Kidney epithelial cell (primary cell): Measurements from ENCODE around the gene SLC26A8. TPM values are rescaled to one million over a fixed set of nuclear protein-coding genes. Genes with fewer than 3 reads are reported as not detected.
A peak's percentile ranks its signal among the peaks of the same experiment; 100 is the strongest.
"Not testable (repeated sequence)": the region's sequence is repeated elsewhere in the genome, so short reads cannot be mapped to it uniquely, and the experiment has no call there.

Experiments
- DNase-seq: peaks from one replicate; pipeline ENCODE4 v3.0.0-alpha.2; 2010; ENCODE audit warnings: low read depth
- H3K27me3 ChIP-seq: 2 replicates; pipeline ENCODE4 v1.6.0; 2011; ENCODE audit warnings: low read length; ENCODE audit not compliant: control insufficient read depth, insufficient read depth
- H3K36me3 ChIP-seq: 2 replicates; pipeline ENCODE4 v1.5.1; 2011; ENCODE audit warnings: low read length; ENCODE audit not compliant: control insufficient read depth, insufficient read depth
- H3K4me3 ChIP-seq: 2 replicates; pipeline ENCODE4 v1.5.1; 2011; ENCODE audit warnings: low read depth, mild to moderate bottlenecking, control low read depth, low read length
- total RNA-seq: library from RNA; depleted of rRNA; stranded (reverse); fragments of >200 nt; gene quantifications from 2 replicates; pipeline ENCODE4 v1.2.3, GENCODE V29; 2015
- TF ChIP-seq, protein P1 (sequence below): IDR thresholded peaks from 2 replicates; pipeline ENCODE4 v1.5.1; 2011; ENCODE audit warnings: mild to moderate bottlenecking, moderate library complexity, low read length, control low read depth, inconsistent platforms; ENCODE audit not compliant: insufficient read depth, poor library complexity, severe bottlenecking

Gene SLC26A8
- total RNA-seq, 1 donor from 2014 or later, result not detected

DNA sequence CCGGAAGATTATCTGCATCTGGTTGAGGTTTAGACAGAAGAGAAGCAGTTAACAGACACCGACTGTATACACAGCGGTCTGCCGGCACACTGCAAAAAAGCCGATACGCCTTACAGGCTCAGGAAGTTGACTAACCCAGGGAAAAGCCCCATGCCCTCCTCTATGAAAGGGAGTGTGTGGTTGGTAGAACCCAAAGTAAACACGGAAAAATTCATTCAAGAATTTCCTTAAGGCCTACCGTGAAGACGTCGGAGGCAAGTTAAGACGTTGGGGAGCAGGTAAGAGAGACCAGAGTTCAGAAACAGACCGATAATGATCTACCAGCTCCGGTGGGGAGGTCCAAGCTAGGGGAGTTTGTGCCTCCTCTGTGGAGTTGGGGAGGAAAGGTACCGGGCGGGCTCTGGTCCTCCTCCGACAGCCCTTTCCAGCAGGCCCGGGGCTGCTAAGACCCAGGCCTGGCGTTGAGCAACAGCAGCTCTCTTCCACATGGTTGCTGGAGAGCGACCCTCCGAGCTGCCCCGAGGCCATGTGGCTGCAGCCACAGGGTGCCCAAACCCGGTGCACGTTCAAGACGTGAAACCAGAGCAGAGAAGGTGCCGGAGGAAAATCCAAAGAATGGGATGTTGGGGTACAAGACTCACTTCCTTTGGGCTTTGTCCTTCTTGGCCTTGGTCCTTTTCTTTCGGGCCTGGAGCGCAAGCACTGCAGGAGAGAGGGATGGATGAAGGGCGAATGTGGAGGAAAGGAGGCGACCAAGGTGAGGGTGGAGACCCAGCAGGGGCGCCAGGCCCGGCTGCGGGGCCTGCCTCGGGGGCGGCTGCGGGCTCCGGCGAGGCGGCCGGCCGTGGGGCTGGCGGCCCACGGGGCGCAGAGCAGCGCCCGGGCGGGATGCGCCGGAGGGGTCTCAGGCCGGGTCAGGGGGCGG, 104.4 kb downstream of the SLC26A8 start:
- Histone ChIP-seq H3K36me3 (no peaks in the 10 kb centered on the region), H3K4me3 (peak overlapping the region; percentile 72), H3K27me3 (no peaks in the 10 kb centered on the region)
- TF ChIP-seq, protein P1, sequence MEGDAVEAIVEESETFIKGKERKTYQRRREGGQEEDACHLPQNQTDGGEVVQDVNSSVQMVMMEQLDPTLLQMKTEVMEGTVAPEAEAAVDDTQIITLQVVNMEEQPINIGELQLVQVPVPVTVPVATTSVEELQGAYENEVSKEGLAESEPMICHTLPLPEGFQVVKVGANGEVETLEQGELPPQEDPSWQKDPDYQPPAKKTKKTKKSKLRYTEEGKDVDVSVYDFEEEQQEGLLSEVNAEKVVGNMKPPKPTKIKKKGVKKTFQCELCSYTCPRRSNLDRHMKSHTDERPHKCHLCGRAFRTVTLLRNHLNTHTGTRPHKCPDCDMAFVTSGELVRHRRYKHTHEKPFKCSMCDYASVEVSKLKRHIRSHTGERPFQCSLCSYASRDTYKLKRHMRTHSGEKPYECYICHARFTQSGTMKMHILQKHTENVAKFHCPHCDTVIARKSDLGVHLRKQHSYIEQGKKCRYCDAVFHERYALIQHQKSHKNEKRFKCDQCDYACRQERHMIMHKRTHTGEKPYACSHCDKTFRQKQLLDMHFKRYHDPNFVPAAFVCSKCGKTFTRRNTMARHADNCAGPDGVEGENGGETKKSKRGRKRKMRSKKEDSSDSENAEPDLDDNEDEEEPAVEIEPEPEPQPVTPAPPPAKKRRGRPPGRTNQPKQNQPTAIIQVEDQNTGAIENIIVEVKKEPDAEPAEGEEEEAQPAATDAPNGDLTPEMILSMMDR, result no peak
- DNase-seq, result peak; percentile 48

GRCh38 chr6:35919085-35919826, 105.2 kb downstream of the SLC26A8 start:
- no peak for DNase-seq
- peak overlapping the region; percentile 72 for H3K4me3 ChIP-seq
- H3K27me3 ChIP-seq, result no peaks in the 10 kb centered on the region
- TF ChIP-seq, protein P1, result no peak
- H3K36me3 ChIP-seq, result no peaks in the 10 kb centered on the region

- not testable (repeated sequence) for H3K27me3 ChIP-seq, H3K36me3 ChIP-seq
Measured at GRCh38 chr6:35916893-35917292, 107.5 kb downstream of the SLC26A8 start.

GRCh38 chr6:35916056-35916455, 108.4 kb downstream of the SLC26A8 start:
- TF ChIP-seq, protein P1, result no peak
- H3K36me3 ChIP-seq, result no peaks in the 10 kb centered on the region

More at GRCh38 chr6:35916893-35917292, 107.5 kb downstream of the SLC26A8 start:
- DNase-seq, H3K4me3 ChIP-seq: not testable (repeated sequence)

DNA sequence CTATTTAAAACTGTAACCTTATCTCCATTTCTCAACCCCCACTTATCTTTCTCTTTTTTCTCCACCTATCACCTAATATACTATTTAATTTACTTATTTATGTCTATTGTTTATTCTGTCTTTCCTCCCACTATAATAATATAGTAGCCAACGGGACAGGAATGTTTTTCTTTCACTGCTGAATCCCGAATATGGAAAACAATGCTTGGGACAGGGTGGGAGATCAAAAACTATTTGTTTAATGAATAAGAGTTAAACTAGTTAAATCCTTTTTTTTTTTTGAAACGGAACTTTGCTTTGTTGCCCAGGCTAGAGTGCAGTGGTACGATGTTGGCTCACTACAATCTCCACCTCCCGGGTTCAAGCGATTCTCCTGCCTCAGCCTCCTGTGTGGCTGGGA, 109.9 kb downstream of the SLC26A8 start:
- TF ChIP-seq, protein P1, result no peak
- peaks cover 2% of the 10 kb centered on the region for H3K36me3 ChIP-seq
- no peaks in the 10 kb centered on the region for H3K27me3 ChIP-seq
- DNase-seq, result no peak
- H3K4me3 ChIP-seq, result no peak overlapping the region

More at GRCh38 chr6:35916056-35916455, 108.4 kb downstream of the SLC26A8 start:
- no peak overlapping the region for H3K4me3 ChIP-seq
- H3K27me3 ChIP-seq, result no peaks in the 10 kb centered on the region
- DNase-seq, result no peak
